Nephron progenitor cell (in vitro differentiated cells): ENCODE data around the gene FUOM.
"Not testable (repeated sequence)": the region's sequence is repeated elsewhere in the genome, so short reads cannot be mapped to it uniquely, and the experiment has no call there.

Experiments used
- DNase-seq: peaks from one replicate; pipeline ENCODE4 v3.0.0; 2021
- H3K27ac Mint-ChIP-seq: 2 replicates; pipeline ENCODE4 v1.8.0; 2021; ENCODE audit warnings: mild to moderate bottlenecking, moderate library complexity, mixed read lengths
- H3K27me3 Mint-ChIP-seq: 2 replicates; pipeline ENCODE4 v1.8.0; 2021; ENCODE audit warnings: mild to moderate bottlenecking, low read depth, mixed read lengths; ENCODE audit not compliant: poor library complexity
- H3K36me3 Mint-ChIP-seq: 2 replicates; pipeline ENCODE4 v1.8.0; 2021; ENCODE audit warnings: low read depth, mixed read lengths
- H3K4me1 Mint-ChIP-seq: 2 replicates; pipeline ENCODE4 v1.8.0; 2021; ENCODE audit warnings: mixed read lengths
- H3K4me3 Mint-ChIP-seq: 2 replicates; pipeline ENCODE4 v1.8.0; 2021; ENCODE audit warnings: mild to moderate bottlenecking, moderate library complexity, mixed read lengths
- H3K9me3 Mint-ChIP-seq: 2 replicates; pipeline ENCODE4 v1.8.0; 2021; ENCODE audit warnings: mild to moderate bottlenecking, moderate library complexity, mixed read lengths
- TF ChIP-seq, protein P1 (sequence below): fragments of 200-600 bp; sonication (generic); IDR thresholded peaks from 2 replicates; pipeline ENCODE4 v1.5.0; 2021; ENCODE audit warnings: antibody characterized with exemption

The FUOM gene

GRCh38 chr10:133391249-133391635 is 33.4 kb upstream of the FUOM start:
- DNase-seq, result no peak
- no peak overlapping the region for H3K4me3 Mint-ChIP-seq
- TF ChIP-seq, protein P1, sequence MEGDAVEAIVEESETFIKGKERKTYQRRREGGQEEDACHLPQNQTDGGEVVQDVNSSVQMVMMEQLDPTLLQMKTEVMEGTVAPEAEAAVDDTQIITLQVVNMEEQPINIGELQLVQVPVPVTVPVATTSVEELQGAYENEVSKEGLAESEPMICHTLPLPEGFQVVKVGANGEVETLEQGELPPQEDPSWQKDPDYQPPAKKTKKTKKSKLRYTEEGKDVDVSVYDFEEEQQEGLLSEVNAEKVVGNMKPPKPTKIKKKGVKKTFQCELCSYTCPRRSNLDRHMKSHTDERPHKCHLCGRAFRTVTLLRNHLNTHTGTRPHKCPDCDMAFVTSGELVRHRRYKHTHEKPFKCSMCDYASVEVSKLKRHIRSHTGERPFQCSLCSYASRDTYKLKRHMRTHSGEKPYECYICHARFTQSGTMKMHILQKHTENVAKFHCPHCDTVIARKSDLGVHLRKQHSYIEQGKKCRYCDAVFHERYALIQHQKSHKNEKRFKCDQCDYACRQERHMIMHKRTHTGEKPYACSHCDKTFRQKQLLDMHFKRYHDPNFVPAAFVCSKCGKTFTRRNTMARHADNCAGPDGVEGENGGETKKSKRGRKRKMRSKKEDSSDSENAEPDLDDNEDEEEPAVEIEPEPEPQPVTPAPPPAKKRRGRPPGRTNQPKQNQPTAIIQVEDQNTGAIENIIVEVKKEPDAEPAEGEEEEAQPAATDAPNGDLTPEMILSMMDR, result no peak
- peak overlapping the region; percentile 5 for H3K27ac Mint-ChIP-seq
- no peaks in the 10 kb centered on the region for H3K9me3 Mint-ChIP-seq
- peaks cover 16% of the 10 kb centered on the region for H3K27me3 Mint-ChIP-seq
- H3K36me3 Mint-ChIP-seq, result peaks cover 5% of the 10 kb centered on the region
- H3K4me1 Mint-ChIP-seq, result peaks cover 33% of the 10 kb centered on the region

GRCh38 chr10:133390597-133391248 is 32.9 kb upstream of the FUOM start:
- peaks cover 4% of the 10 kb centered on the region for H3K36me3 Mint-ChIP-seq
- H3K4me3 Mint-ChIP-seq, result no peak overlapping the region
- DNase-seq, result no peak
- no peaks in the 10 kb centered on the region for H3K9me3 Mint-ChIP-seq
- peak overlapping the region; percentile 40 for H3K27ac Mint-ChIP-seq
- H3K4me1 Mint-ChIP-seq, result peaks cover 31% of the 10 kb centered on the region
- TF ChIP-seq, protein P1, result no peak
- peaks cover 19% of the 10 kb centered on the region for H3K27me3 Mint-ChIP-seq

GRCh38 chr10:133388973-133389818 is 31.4 kb upstream of the FUOM start:
- peaks cover 22% of the 10 kb centered on the region for H3K27me3 Mint-ChIP-seq
- no peak overlapping the region for H3K27ac Mint-ChIP-seq
- H3K36me3 Mint-ChIP-seq, result no peaks in the 10 kb centered on the region
- H3K4me3 Mint-ChIP-seq, result no peak overlapping the region
- peaks cover 19% of the 10 kb centered on the region for H3K4me1 Mint-ChIP-seq
- DNase-seq, result no peak
- TF ChIP-seq, protein P1, result no peak
- no peaks in the 10 kb centered on the region for H3K9me3 Mint-ChIP-seq

DNA sequence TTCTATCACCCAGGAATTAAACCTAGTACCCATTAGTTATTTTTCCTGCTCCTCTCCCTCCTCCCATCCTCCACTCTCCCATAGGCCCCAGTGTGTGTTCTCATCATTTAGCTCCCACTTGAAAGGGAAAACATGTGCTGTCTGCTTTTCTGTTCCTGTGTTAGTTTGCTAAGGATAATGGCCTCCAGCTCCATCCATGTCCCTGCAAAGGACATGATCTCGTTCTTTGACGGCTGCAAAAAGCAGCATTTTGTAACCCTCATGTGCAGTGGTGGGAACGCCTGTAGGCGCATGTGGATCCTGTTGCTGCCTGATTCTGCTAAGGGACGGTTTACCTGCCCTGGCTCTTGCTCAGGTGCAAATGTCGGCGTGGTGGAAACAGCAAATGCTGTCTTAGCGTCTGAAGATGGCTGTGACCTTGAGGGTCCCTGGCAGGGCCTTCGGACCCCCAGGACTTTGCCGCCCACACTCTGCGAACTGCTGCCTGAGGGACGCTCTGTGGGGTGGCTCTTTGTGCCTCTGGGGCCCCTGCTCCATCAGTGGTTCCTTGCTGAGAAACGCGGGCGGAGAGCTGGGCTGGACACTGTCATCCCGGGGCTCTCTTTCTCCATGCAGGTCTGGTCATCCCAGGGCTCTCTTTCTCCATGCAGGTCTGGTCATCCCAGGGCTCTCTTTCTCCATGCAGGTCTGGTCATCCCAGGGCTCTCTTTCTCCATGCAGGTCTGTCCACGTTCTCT is 30.6 kb upstream of the FUOM start:
- H3K36me3 Mint-ChIP-seq, result no peaks in the 10 kb centered on the region
- no peaks in the 10 kb centered on the region for H3K9me3 Mint-ChIP-seq
- peaks cover 24% of the 10 kb centered on the region for H3K27me3 Mint-ChIP-seq
- no peak for DNase-seq
- peaks cover 19% of the 10 kb centered on the region for H3K4me1 Mint-ChIP-seq
- TF ChIP-seq, protein P1, result no peak
- no peak overlapping the region for H3K27ac Mint-ChIP-seq
- H3K4me3 Mint-ChIP-seq, result no peak overlapping the region

DNA sequence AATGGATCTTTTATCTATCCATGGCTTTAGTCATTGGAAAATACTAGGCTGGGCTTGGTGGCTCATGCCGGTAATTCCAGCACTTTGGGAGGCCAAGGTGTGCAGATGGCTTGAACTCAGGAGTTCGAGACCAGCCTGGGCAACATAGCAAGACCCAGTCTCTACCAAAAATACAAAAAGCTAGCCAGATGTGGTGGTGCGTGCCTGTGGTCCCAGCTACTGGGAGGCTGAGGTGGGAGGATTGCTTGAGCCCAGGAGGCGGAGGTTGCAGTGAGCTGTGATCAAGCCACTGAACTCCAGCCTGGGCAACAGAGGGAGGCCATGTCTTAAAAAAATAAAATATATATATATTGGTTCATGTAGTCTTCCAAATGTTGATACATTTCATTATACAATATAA is 29.1 kb upstream of the FUOM start:
- Mint-ChIP-seq H3K4me1 (peaks cover 19% of the 10 kb centered on the region), H3K27me3 (peaks cover 35% of the 10 kb centered on the region)
- not testable (repeated sequence) for H3K4me3 Mint-ChIP-seq, DNase-seq, H3K27ac Mint-ChIP-seq, H3K36me3 Mint-ChIP-seq, H3K9me3 Mint-ChIP-seq

GRCh38 chr10:133385214-133385613 is 27.4 kb upstream of the FUOM start:
- no peak overlapping the region for H3K27ac Mint-ChIP-seq
- H3K27me3 Mint-ChIP-seq, result peaks cover 48% of the 10 kb centered on the region
- no peaks in the 10 kb centered on the region for H3K9me3 Mint-ChIP-seq

More at GRCh38 chr10:133385214-133385613, 27.4 kb upstream of the FUOM start:
- no peak for DNase-seq
- peaks cover 5% of the 10 kb centered on the region for H3K36me3 Mint-ChIP-seq
- no peak overlapping the region for H3K4me3 Mint-ChIP-seq
- peaks cover 19% of the 10 kb centered on the region for H3K4me1 Mint-ChIP-seq
- TF ChIP-seq, protein P1, result no peak
